ENCODE measurements around the gene FANCC. TPM values are rescaled to one million over a fixed set of nuclear protein-coding genes. Genes with fewer than 3 reads are reported as not detected.

The FANCC gene
- total RNA-seq, 2 donors from 2014 or later = 10.5 to 23.6 TPM

- no peak for DNase-seq
- Histone ChIP-seq H3K4me3 (no peak overlapping the region), H3K9me3 (no peaks in the 10 kb centered on the region), H3K27ac (peak overlapping the region; percentile 43), H3K4me1 (no peaks in the 10 kb centered on the region), H3K36me3 (no peaks in the 10 kb centered on the region), H3K27me3 (no peaks in the 10 kb centered on the region), H3K9ac (ENCODE audit: low read depth in 2 of 2, low read length in 2 of 2) (peak overlapping the region; percentile 21 to 33)
- intact Hi-C loops (cut with DNase I) = no loop called here
- no peak for TF ChIP-seq CTCF (IDR thresholded peaks at IDR 0.05)
Measured at GRCh38 chr9:95055851-95056551, 261.5 kb downstream of the FANCC start.

GRCh38 chr9:95055334-95055850, 262.1 kb downstream of the FANCC start:
- DNase-seq = no peak
- H3K9me3 ChIP-seq = no peaks in the 10 kb centered on the region
- no peak for TF ChIP-seq CTCF (IDR thresholded peaks at IDR 0.05)
- no peaks in the 10 kb centered on the region for H3K4me1 ChIP-seq
- no peak overlapping the region for H3K9ac ChIP-seq (ENCODE audit: low read depth in 2 of 2, low read length in 2 of 2)
- no peak overlapping the region for H3K4me3 ChIP-seq
- intact Hi-C loops (cut with DNase I) = no loop called here
- H3K27ac ChIP-seq = peak overlapping the region; percentile 41
- no peaks in the 10 kb centered on the region for H3K36me3 ChIP-seq
- no peaks in the 10 kb centered on the region for H3K27me3 ChIP-seq

GRCh38 chr9:95053611-95054570, 263.6 kb downstream of the FANCC start:
- Histone ChIP-seq H3K9me3 (no peaks in the 10 kb centered on the region), H3K4me1 (no peaks in the 10 kb centered on the region), H3K27ac (no peak overlapping the region), H3K9ac (ENCODE audit: low read depth in 2 of 2, low read length in 2 of 2) (no peak overlapping the region), H3K4me3 (no peak overlapping the region), H3K27me3 (no peaks in the 10 kb centered on the region), H3K36me3 (no peaks in the 10 kb centered on the region)
- no peak for DNase-seq
- intact Hi-C loops (cut with DNase I) = no loop called here
- TF ChIP-seq CTCF (IDR thresholded peaks at IDR 0.05) = no peak

GRCh38 chr9:95049761-95050160, 267.7 kb downstream of the FANCC start:
- Histone ChIP-seq H3K27ac (peak overlapping the region; percentile 50), H3K27me3 (no peaks in the 10 kb centered on the region), H3K9me3 (no peaks in the 10 kb centered on the region), H3K4me3 (no peak overlapping the region), H3K36me3 (no peaks in the 10 kb centered on the region), H3K9ac (ENCODE audit: low read depth in 2 of 2, low read length in 2 of 2) (peak overlapping the region; percentile 6 to 85), H3K4me1 (no peaks in the 10 kb centered on the region)
- intact Hi-C loops (cut with DNase I) = no loop called here
- no peak for TF ChIP-seq CTCF (IDR thresholded peaks at IDR 0.05)
- DNase-seq = no peak

Small RNA genes lying within 50 kb of the gene (microRNA-seq; reads per million reads assigned to microRNA genes)
- gene MIR23B = 66,135 reads per million, percentile 99 among the genes with 10 or more reads in this experiment
- not detected for gene MIR24-1
- gene MIR27B = 12,582 reads per million, percentile 94 among the genes with 10 or more reads in this experiment
- gene MIR3074 = not detected
- not detected for gene MIR6081

Other genes with a start within 250 kb of the FANCC start
- 10 to 100 TPM; 18.7 to 24.6 TPM for gene PTCH1, start 199.3 kb upstream of the FANCC start, total RNA-seq